ENCODE measurements around the gene ZNF518A.
"Not testable (repeated sequence)": the region's sequence is repeated elsewhere in the genome, so short reads cannot be mapped to it uniquely, and the experiment has no call there.

Gene ZNF518A

GRCh38 chr10:96189505-96189904, 59.4 kb downstream of the ZNF518A start:
- not testable (repeated sequence) for H3K4me1 ChIP-seq (ENCODE audit: control insufficient read depth, insufficient read depth, low read length, poor library complexity, severe bottlenecking); H3K36me3 ChIP-seq (ENCODE audit: control insufficient read depth, insufficient read depth, low read length); H3K4me3 ChIP-seq (ENCODE audit: extremely low read depth, insufficient read depth, low read length, poor library complexity, severe bottlenecking); H3K27ac ChIP-seq (ENCODE audit: low read depth, low read length, severe bottlenecking); H3K9me3 ChIP-seq (ENCODE audit: control insufficient read depth, low read length)
- WGBS, 2 experiments (ENCODE audit: insufficient coverage in 2 of 2): 83% methylated on average over 1 of the region's 1 CpG; no CpG with 5 or more reads in 1 of the 2 experiments

GRCh38 chr10:96201525-96201924, 71.4 kb downstream of the ZNF518A start:
- WGBS, 2 experiments (ENCODE audit: insufficient coverage in 2 of 2): no CpG with 5 or more reads among the region's 1 CpG
- Histone ChIP-seq H3K27ac (ENCODE audit: low read depth, low read length, severe bottlenecking) (no peak overlapping the region), H3K9me3 (ENCODE audit: control insufficient read depth, low read length) (no peaks in the 10 kb centered on the region), H3K4me3 (ENCODE audit: extremely low read depth, insufficient read depth, low read length, poor library complexity, severe bottlenecking) (no peak overlapping the region), H3K36me3 (ENCODE audit: control insufficient read depth, insufficient read depth, low read length) (no peaks in the 10 kb centered on the region), H3K4me1 (ENCODE audit: control insufficient read depth, insufficient read depth, low read length, poor library complexity, severe bottlenecking) (no peaks in the 10 kb centered on the region)

GRCh38 chr10:96205580-96205979, 75.5 kb downstream of the ZNF518A start:
- Histone ChIP-seq H3K4me3 (ENCODE audit: extremely low read depth, insufficient read depth, low read length, poor library complexity, severe bottlenecking) (no peak overlapping the region), H3K36me3 (ENCODE audit: control insufficient read depth, insufficient read depth, low read length) (no peaks in the 10 kb centered on the region), H3K9me3 (ENCODE audit: control insufficient read depth, low read length) (no peaks in the 10 kb centered on the region), H3K27ac (ENCODE audit: low read depth, low read length, severe bottlenecking) (no peak overlapping the region), H3K4me1 (ENCODE audit: control insufficient read depth, insufficient read depth, low read length, poor library complexity, severe bottlenecking) (no peaks in the 10 kb centered on the region)
- 60% methylated on average over 1 of the region's 1 CpG; no CpG with 5 or more reads in 1 of the 2 experiments for WGBS, 2 experiments (ENCODE audit: insufficient coverage in 2 of 2)

- Histone ChIP-seq H3K4me1 (ENCODE audit: control insufficient read depth, insufficient read depth, low read length, poor library complexity, severe bottlenecking) (no peaks in the 10 kb centered on the region), H3K4me3 (ENCODE audit: extremely low read depth, insufficient read depth, low read length, poor library complexity, severe bottlenecking) (no peak overlapping the region), H3K9me3 (ENCODE audit: control insufficient read depth, low read length) (no peaks in the 10 kb centered on the region), H3K27ac (ENCODE audit: low read depth, low read length, severe bottlenecking) (no peak overlapping the region), H3K36me3 (ENCODE audit: control insufficient read depth, insufficient read depth, low read length) (no peaks in the 10 kb centered on the region)
- 88 to 93% methylated on average over 2 of the region's 2 CpGs for WGBS, 2 experiments (ENCODE audit: insufficient coverage in 2 of 2)
Measured at GRCh38 chr10:96208271-96208670, 78.2 kb downstream of the ZNF518A start.

- H3K4me3 ChIP-seq (ENCODE audit: extremely low read depth, insufficient read depth, low read length, poor library complexity, severe bottlenecking): no peak overlapping the region
- no peaks in the 10 kb centered on the region for H3K4me1 ChIP-seq (ENCODE audit: control insufficient read depth, insufficient read depth, low read length, poor library complexity, severe bottlenecking)
- no peaks in the 10 kb centered on the region for H3K9me3 ChIP-seq (ENCODE audit: control insufficient read depth, low read length)
- no peak overlapping the region for H3K27ac ChIP-seq (ENCODE audit: low read depth, low read length, severe bottlenecking)
- H3K36me3 ChIP-seq (ENCODE audit: control insufficient read depth, insufficient read depth, low read length): no peaks in the 10 kb centered on the region
- 97 to 100% methylated on average over 3 to 4 of the region's 5 CpGs for WGBS, 2 experiments (ENCODE audit: insufficient coverage in 2 of 2)
Measured at GRCh38 chr10:96208946-96209345, 78.8 kb downstream of the ZNF518A start.

- Histone ChIP-seq H3K4me1 (ENCODE audit: control insufficient read depth, insufficient read depth, low read length, poor library complexity, severe bottlenecking) (no peaks in the 10 kb centered on the region), H3K36me3 (ENCODE audit: control insufficient read depth, insufficient read depth, low read length) (no peaks in the 10 kb centered on the region), H3K4me3 (ENCODE audit: extremely low read depth, insufficient read depth, low read length, poor library complexity, severe bottlenecking) (no peak overlapping the region), H3K9me3 (ENCODE audit: control insufficient read depth, low read length) (no peaks in the 10 kb centered on the region), H3K27ac (ENCODE audit: low read depth, low read length, severe bottlenecking) (no peak overlapping the region)
Measured at GRCh38 chr10:96211764-96212163, 81.7 kb downstream of the ZNF518A start.

GRCh38 chr10:96212911-96213310, 82.8 kb downstream of the ZNF518A start:
- Histone ChIP-seq H3K27ac (ENCODE audit: low read depth, low read length, severe bottlenecking) (no peak overlapping the region), H3K4me3 (ENCODE audit: extremely low read depth, insufficient read depth, low read length, poor library complexity, severe bottlenecking) (no peak overlapping the region), H3K36me3 (ENCODE audit: control insufficient read depth, insufficient read depth, low read length) (no peaks in the 10 kb centered on the region), H3K9me3 (ENCODE audit: control insufficient read depth, low read length) (no peaks in the 10 kb centered on the region), H3K4me1 (ENCODE audit: control insufficient read depth, insufficient read depth, low read length, poor library complexity, severe bottlenecking) (no peaks in the 10 kb centered on the region)
- WGBS, 2 experiments (ENCODE audit: insufficient coverage in 2 of 2): 100% methylated on average over 1 of the region's 1 CpG

Measured in mesodermal cell (in vitro differentiated cells).